Keratinocyte (primary cell): ENCODE measurements around the gene CHRM4. TPM values are rescaled to one million over a fixed set of nuclear protein-coding genes. Genes with fewer than 3 reads are reported as not detected.

Experiments
- DNase-seq: peaks from one replicate; pipeline ENCODE4 v3.0.0-alpha.2; 2011; ENCODE audit warnings: low read depth, missing footprints, low spot score
- FAIRE-seq: peaks from 2 replicates; lab custom pipeline; 2011; peaks lifted over from hg19 to GRCh38; lab: Jason Lieb, UNC
- H2AFZ ChIP-seq: 2 replicates; pipeline ENCODE4 v1.6.0; 2012; ENCODE audit warnings: low read length, control low read depth, inconsistent platforms; ENCODE audit not compliant: control insufficient read depth
- H3K27ac ChIP-seq: 2 replicates; pipeline ENCODE4 v1.5.1; 2011; ENCODE audit warnings: low read length; ENCODE audit not compliant: control insufficient read depth, insufficient read depth
- H3K27me3 ChIP-seq: 3 replicates; pipeline ENCODE4 v1.6.0; 2011; ENCODE audit warnings: low read length; ENCODE audit not compliant: control insufficient read depth, insufficient read depth; ENCODE audit errors: extremely low read depth
- H3K36me3 ChIP-seq, 2 experiments: 2 replicates in 1 of 2; 3 replicates in 1 of 2; pipeline ENCODE4 v1.5.1; 2011; ENCODE audit warnings: low read length in 2 of 2, mild to moderate bottlenecking in 1 of 2; ENCODE audit not compliant: control insufficient read depth in 2 of 2, insufficient read depth in 2 of 2; ENCODE audit errors: extremely low read depth in 1 of 2
- H3K4me1 ChIP-seq: 3 replicates; pipeline ENCODE4 v1.5.1; 2011; ENCODE audit warnings: low read length; ENCODE audit not compliant: control insufficient read depth, insufficient read depth; ENCODE audit errors: extremely low read depth
- H3K4me2 ChIP-seq: 3 replicates; pipeline ENCODE4 v1.6.0; 2011; ENCODE audit warnings: low read depth, low read length; ENCODE audit not compliant: control insufficient read depth, insufficient read depth; ENCODE audit errors: extremely low read depth
- H3K4me3 ChIP-seq, 3 experiments: fragments of 200-600 bp in 1 of 3; sonication (generic) in 1 of 3; 2 replicates in 2 of 3; 3 replicates in 1 of 3; pipeline ENCODE4 v1.5.1; 2011 to 2016; ENCODE audit warnings: low read length in 3 of 3, mild to moderate bottlenecking in 3 of 3, control low read depth in 2 of 3, inconsistent platforms in 1 of 3, low read depth in 1 of 3, mixed read lengths in 1 of 3, mixed run types in 1 of 3, moderate library complexity in 1 of 3; ENCODE audit not compliant: control insufficient read depth in 2 of 3, insufficient read depth in 2 of 3; ENCODE audit errors: extremely low read depth in 1 of 3
- H3K79me2 ChIP-seq: 2 replicates; pipeline ENCODE4 v1.6.0; 2012; ENCODE audit warnings: low read length; ENCODE audit not compliant: control insufficient read depth, insufficient read depth
- H3K9ac ChIP-seq: 3 replicates; pipeline ENCODE4 v1.6.0; 2011; ENCODE audit warnings: low read length; ENCODE audit not compliant: control insufficient read depth, insufficient read depth; ENCODE audit errors: extremely low read depth
- H3K9me1 ChIP-seq: 3 replicates; pipeline ENCODE4 v1.6.0; 2011; ENCODE audit warnings: low read length; ENCODE audit not compliant: control insufficient read depth, insufficient read depth; ENCODE audit errors: extremely low read depth
- H3K9me3 ChIP-seq: 2 replicates; pipeline ENCODE4 v1.5.1; 2012; ENCODE audit warnings: low read depth, low read length; ENCODE audit not compliant: control insufficient read depth
- H4K20me1 ChIP-seq: 3 replicates; pipeline ENCODE4 v1.6.0; 2011; ENCODE audit warnings: low read length; ENCODE audit not compliant: control insufficient read depth, insufficient read depth; ENCODE audit errors: extremely low read depth
- CTCF ChIP-seq, 3 experiments: IDR thresholded peaks in 1 of 3; conservative IDR thresholded peaks in 1 of 3; optimal IDR thresholded peaks in 1 of 3; 2 replicates in 2 of 3; 3 replicates in 1 of 3; pipeline versions ENCODE3 to v1.5.1; 2011; ENCODE audit warnings: low read length in 3 of 3, mild to moderate bottlenecking in 3 of 3, moderate library complexity in 2 of 3, control low read depth in 1 of 3, inconsistent platforms in 1 of 3; ENCODE audit not compliant: insufficient read depth in 2 of 3; ENCODE audit errors: extremely low read depth in 1 of 3
- EZH2 ChIP-seq: IDR thresholded peaks from one replicate; pipeline ENCODE4 v1.6.1; 2012; ENCODE audit warnings: inconsistent platforms, mild to moderate bottlenecking, low read length, moderate library complexity
- dilution Hi-C: fragments of 300-500 bp; cut with MboI; formaldehyde crosslinking; loops from one replicate; pipeline ENCODE4 v1.7.0; 2020; ENCODE audit warnings: low sequenced_read_pairs; ENCODE audit not compliant: extremely low pct_ligation_motif_present
- polyA plus RNA-seq, 5 experiments: library from polyadenylated mRNA; depleted of rRNA in 3 of 5; stranded (reverse) in 3 of 5; stranded (forward) in 1 of 5; unstranded in 1 of 5; fragments of >200 nt; gene quantifications; 1 replicate in 1 of 5; 2 replicates in 3 of 5; 3 replicates in 1 of 5; pipeline versions ENCODE4 v1.2.1 to v1.2.3, GENCODE V29; 2011 to 2012; ENCODE audit warnings: missing spikeins in 2 of 5, low read depth in 1 of 5, low replicate concordance in 1 of 5

CHRM4 gene
- polyA plus RNA-seq, 1 donor (not counting 4 experiments of a cell fraction or from before 2014, with no cell fraction given): not detected

GRCh38 chr11:46351148-46351547 is 40.4 kb downstream of the CHRM4 start:
- no peak for DNase-seq
- Histone ChIP-seq H3K79me2 (peaks cover 84% of the 10 kb centered on the region), H3K27me3 (no peaks in the 10 kb centered on the region), H3K9me3 (no peaks in the 10 kb centered on the region), H3K4me3 (no peak overlapping the region), H4K20me1 (peaks cover 3% of the 10 kb centered on the region), H3K9ac (peak overlapping the region; percentile 32), H3K4me1 (peaks cover 62% of the 10 kb centered on the region), H3K36me3 (peaks cover 5 to 26% of the 10 kb centered on the region in 2 experiments), H3K27ac (no peak overlapping the region), H2AFZ (no peak overlapping the region), H3K4me2 (peak overlapping the region; percentile 11), H3K9me1 (peaks cover 5% of the 10 kb centered on the region)
- FAIRE-seq: no peak
- dilution Hi-C loops: no loop called here
- TF ChIP-seq CTCF (optimal IDR thresholded peaks at IDR 0.05 in 1 of 3, IDR thresholded peaks at IDR 0.05 in 1 of 3, conservative IDR thresholded peaks at IDR 0.05 in 1 of 3; ENCODE audit: extremely low read depth in 1 of 3, insufficient read depth in 2 of 3, low read length in 3 of 3) (no peak), EZH2 (no peak)

DNA sequence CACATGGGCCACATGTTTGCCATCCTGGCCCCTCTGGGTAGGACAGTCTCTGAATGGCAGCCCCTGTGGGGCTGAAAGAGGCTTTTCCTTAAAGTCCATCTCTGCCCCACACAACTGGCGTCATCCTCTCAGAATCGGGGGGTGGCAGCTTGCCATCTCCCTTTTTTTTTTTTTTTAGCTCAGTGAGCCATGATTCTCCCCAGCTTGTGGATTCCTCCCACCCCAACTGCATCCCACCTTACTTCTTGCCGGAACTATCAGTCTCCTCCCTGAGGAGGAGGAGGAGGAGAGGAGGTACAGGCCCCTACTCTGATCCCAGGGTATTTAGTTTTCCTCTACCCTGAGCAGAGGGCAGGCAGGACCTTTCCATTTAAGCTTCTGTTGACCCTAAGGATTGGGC is 40.9 kb downstream of the CHRM4 start:
- no peak for FAIRE-seq
- Histone ChIP-seq H3K79me2 (peaks cover 87% of the 10 kb centered on the region), H4K20me1 (peaks cover 3% of the 10 kb centered on the region)

More for the DNA sequence above, 40.9 kb downstream of the CHRM4 start:
- H3K9me1 ChIP-seq: peaks cover 5% of the 10 kb centered on the region
- H3K9ac ChIP-seq: no peak overlapping the region
- H3K27ac ChIP-seq: no peak overlapping the region
- no peak overlapping the region for H3K4me2 ChIP-seq
- peaks cover 67% of the 10 kb centered on the region for H3K4me1 ChIP-seq
- TF ChIP-seq EZH2: no peak
- no peak for TF ChIP-seq CTCF (optimal IDR thresholded peaks at IDR 0.05 in 1 of 3, IDR thresholded peaks at IDR 0.05 in 1 of 3, conservative IDR thresholded peaks at IDR 0.05 in 1 of 3; ENCODE audit: extremely low read depth in 1 of 3, insufficient read depth in 2 of 3, low read length in 3 of 3)
- no peak overlapping the region for H3K4me3 ChIP-seq
- H3K9me3 ChIP-seq: no peaks in the 10 kb centered on the region
- dilution Hi-C loops: no loop called here
- peaks cover 5 to 24% of the 10 kb centered on the region in 2 experiments for H3K36me3 ChIP-seq
- H2AFZ ChIP-seq: no peak overlapping the region
- DNase-seq: no peak
- H3K27me3 ChIP-seq: no peaks in the 10 kb centered on the region
